Endothelial cell of umbilical vein (primary cell): Measurements from ENCODE around the gene PUS1. TPM values are rescaled to one million over a fixed set of nuclear protein-coding genes. Genes with fewer than 3 reads are reported as not detected.

ENCODE experiments used
- BruUV-seq: library from RNA; stranded (reverse); fragments of 400-500 nt; replicated peaks from 2 replicates; lab custom pipeline; 2021; lab: Mats Ljungman, UMichigan
- CTCF ChIA-PET: fragments of 300-600, 350-600 bp; sonication (Branson Sonifier 250); formaldehyde crosslinking; loops from one replicate; lab custom pipeline; 2021; ENCODE audit warnings: antibody characterized with exemption, inconsistent platforms; lab: Charles Lee
- POLR2A ChIA-PET: fragments of 300-600, 350-600 bp; sonication (Branson Sonifier 250); formaldehyde crosslinking; loops from one replicate; lab custom pipeline; 2021; ENCODE audit warnings: antibody characterized with exemption, inconsistent platforms; lab: Charles Lee
- DNase-seq: peaks from one replicate; pipeline ENCODE4 v3.0.0-alpha.2; 2011; ENCODE audit warnings: low read depth, low spot score
- FAIRE-seq: peaks from 2 replicates; lab custom pipeline; 2011; peaks lifted over from hg19 to GRCh38; lab: Jason Lieb, UNC
- H2AFZ ChIP-seq: 2 replicates; pipeline ENCODE4 v1.6.0; 2012; ENCODE audit warnings: low read depth, low read length, control low read depth, inconsistent platforms
- H3K27ac ChIP-seq: 2 replicates; pipeline ENCODE4 v1.5.1; 2011; ENCODE audit warnings: low read depth, mild to moderate bottlenecking, control low read depth, low read length, moderate library complexity; ENCODE audit not compliant: insufficient read depth
- H3K27me3 ChIP-seq, 2 experiments: 2 replicates each; pipeline versions ENCODE4 v1.6.0 to v1.6.1; 2011; ENCODE audit warnings: low read length in 2 of 2, mixed read lengths in 1 of 2; ENCODE audit not compliant: control insufficient read depth in 2 of 2, insufficient read depth in 2 of 2
- H3K36me3 ChIP-seq, 2 experiments: 2 replicates in 1 of 2; 3 replicates in 1 of 2; pipeline ENCODE4 v1.5.1; 2011; ENCODE audit warnings: low read length in 2 of 2, mild to moderate bottlenecking in 1 of 2, moderate library complexity in 1 of 2; ENCODE audit not compliant: control insufficient read depth in 2 of 2, insufficient read depth in 2 of 2; ENCODE audit errors: extremely low read depth in 1 of 2
- H3K4me1 ChIP-seq: 3 replicates; pipeline ENCODE4 v1.5.1; 2011; ENCODE audit warnings: mild to moderate bottlenecking, low read length; ENCODE audit not compliant: control insufficient read depth, insufficient read depth; ENCODE audit errors: extremely low read depth
- H3K4me2 ChIP-seq: 2 replicates; pipeline ENCODE4 v1.6.1; 2011; ENCODE audit warnings: low read length, control low read depth, mixed read lengths; ENCODE audit not compliant: insufficient read depth
- H3K4me3 ChIP-seq, 3 experiments: fragments of 200-600 bp in 1 of 3; sonication (generic), shearing (Covaris generic) in 1 of 3; replicated peaks in 1 of 3; 2 replicates each; pipeline ENCODE4 v1.5.1; 2011 to 2016; ENCODE audit warnings: control low read depth in 3 of 3, low read length in 3 of 3, mild to moderate bottlenecking in 2 of 3, inconsistent platforms in 1 of 3, low read depth in 1 of 3, moderate library complexity in 1 of 3; ENCODE audit not compliant: insufficient read depth in 1 of 3
- H3K79me2 ChIP-seq: 2 replicates; pipeline ENCODE4 v1.6.0; 2012; ENCODE audit warnings: low read length, inconsistent platforms; ENCODE audit not compliant: control insufficient read depth, insufficient read depth
- H3K9ac ChIP-seq: replicated peaks from 2 replicates; pipeline ENCODE3; 2011; ENCODE audit warnings: low read length, control low read depth; ENCODE audit not compliant: insufficient read depth; ENCODE audit errors: extremely low read depth
- H3K9me1 ChIP-seq: replicated peaks from 3 replicates; pipeline ENCODE4 v1.6.0; 2011; ENCODE audit warnings: mild to moderate bottlenecking, low read length; ENCODE audit not compliant: control insufficient read depth, insufficient read depth; ENCODE audit errors: extremely low read depth
- H3K9me3 ChIP-seq: replicated peaks from 2 replicates; pipeline ENCODE4 v1.5.1; 2012; ENCODE audit warnings: low read length, inconsistent platforms; ENCODE audit not compliant: control insufficient read depth, insufficient read depth
- H4K20me1 ChIP-seq: replicated peaks from 2 replicates; pipeline ENCODE3; 2011; ENCODE audit warnings: mild to moderate bottlenecking, low read length; ENCODE audit not compliant: control insufficient read depth, insufficient read depth; ENCODE audit errors: extremely low read depth
- EZH2 ChIP-seq: IDR thresholded peaks from 2 replicates; pipeline ENCODE4 v1.6.1; 2012; ENCODE audit warnings: borderline replicate concordance, low read depth, mild to moderate bottlenecking, moderate library complexity, low read length, inconsistent platforms; ENCODE audit not compliant: severe bottlenecking
- FOS ChIP-seq: IDR thresholded peaks from 2 replicates; pipeline ENCODE4 v1.6.1; 2011; ENCODE audit warnings: mild to moderate bottlenecking, low read length, moderate library complexity, borderline replicate concordance; ENCODE audit not compliant: insufficient read depth
- GATA2 ChIP-seq: IDR thresholded peaks from 2 replicates; pipeline ENCODE4 v1.7.0; 2011; ENCODE audit warnings: low read depth, mild to moderate bottlenecking, moderate library complexity, mixed read lengths, low read length; ENCODE audit not compliant: insufficient read length, insufficient read depth
- JUN ChIP-seq: IDR thresholded peaks from 2 replicates; pipeline ENCODE4 v1.6.1; 2011; ENCODE audit warnings: borderline replicate concordance, low read depth; ENCODE audit not compliant: insufficient read length, insufficient read depth
- MYC ChIP-seq: IDR thresholded peaks from one replicate; pipeline ENCODE4 v1.6.1; 2011; ENCODE audit warnings: mild to moderate bottlenecking, low read depth, low read length
- POLR2A ChIP-seq: IDR thresholded peaks from 2 replicates; pipeline ENCODE4 v1.6.1; 2012; ENCODE audit warnings: low read depth, mild to moderate bottlenecking, control low read depth, low read length
- POLR2AphosphoS5 ChIP-seq: IDR thresholded peaks from 2 replicates; pipeline ENCODE4 v1.6.1; 2012; ENCODE audit warnings: low read depth, mild to moderate bottlenecking, control low read depth, low read length, moderate library complexity; ENCODE audit not compliant: insufficient read depth
- dilution Hi-C: fragments of 300-500 bp; cut with MboI; formaldehyde crosslinking; loops from one replicate; pipeline ENCODE4 v1.15.0; 2019; ENCODE audit warnings: low sequenced_read_pairs; ENCODE audit not compliant: extremely low pct_ligation_motif_present
- intact Hi-C: fragments of 100-400 bp; cut with micrococcal nuclease; formaldehyde crosslinking; loops from one replicate; pipeline ENCODE4 v1.10.0; 2022
- polyA plus RNA-seq, 4 experiments: library from polyadenylated mRNA; depleted of rRNA in 3 of 4; stranded (reverse) in 3 of 4; unstranded in 1 of 4; fragments of >200 nt; gene quantifications; 2 replicates each; pipeline versions ENCODE4 v1.2.1 to v1.2.3, GENCODE V29; 2011 to 2012; ENCODE audit warnings: missing spikeins in 1 of 4
- total RNA-seq: library from RNA; stranded (reverse); gene quantifications from 2 replicates; pipeline ENCODE4 v1.2.3, GENCODE V29; 2021
- TF ChIP-seq, protein P1 (sequence below): IDR thresholded peaks from 2 replicates; pipeline ENCODE4 v1.6.1; 2011; ENCODE audit not compliant: insufficient read depth, insufficient read length
- TF ChIP-seq, protein P2 (sequence below), 2 donors: IDR thresholded peaks; 1 replicate in 1 of 2; 2 replicates in 1 of 2; pipeline ENCODE4 v1.5.1; 2011; ENCODE audit warnings: low read length in 2 of 2, mild to moderate bottlenecking in 2 of 2, moderate library complexity in 2 of 2, control low read depth in 1 of 2, inconsistent platforms in 1 of 2, low read depth in 1 of 2; ENCODE audit not compliant: insufficient read depth in 1 of 2; ENCODE audit errors: extremely low read depth in 1 of 2

The PUS1 gene
- total and polyA plus RNA-seq, 2 donors (not counting 3 experiments of a cell fraction or from before 2014, with no cell fraction given) = 33.9 to 52.2 TPM

DNA sequence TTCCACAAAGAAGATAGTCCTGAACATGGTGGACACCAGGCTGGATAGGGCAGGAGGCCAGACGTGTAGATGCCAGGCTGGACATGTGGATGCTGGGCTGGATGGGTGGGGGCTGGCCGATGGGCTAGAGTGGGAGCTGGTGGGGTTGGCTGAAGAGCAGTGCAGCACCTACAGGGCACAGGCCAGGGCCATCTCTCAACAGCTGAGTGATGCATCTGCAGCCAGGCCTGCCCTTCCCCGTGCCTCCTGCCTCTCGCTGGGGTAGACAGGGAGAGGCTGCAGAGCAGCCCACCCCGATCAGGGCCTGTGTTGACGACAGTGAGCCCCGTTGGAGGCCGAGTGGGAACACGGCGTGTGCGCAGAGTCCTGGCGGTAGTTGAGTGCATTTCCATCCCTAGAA is 59.9 kb downstream of the PUS1 start:
- Histone ChIP-seq H4K20me1 (no peaks in the 10 kb centered on the region), H3K27ac (no peak overlapping the region), H3K4me1 (no peaks in the 10 kb centered on the region), H3K4me3 (no peak overlapping the region), H2AFZ (no peak overlapping the region), H3K9me1 (no peaks in the 10 kb centered on the region), H3K27me3 (no peaks in the 10 kb centered on the region), H3K9ac (no peak overlapping the region), H3K9me3 (no peaks in the 10 kb centered on the region), H3K36me3 (peaks cover 20 to 44% of the 10 kb centered on the region in 2 experiments), H3K79me2 (no peaks in the 10 kb centered on the region), H3K4me2 (no peak overlapping the region)
- no peak for FAIRE-seq
- no TSS peak for BruUV-seq
- dilution Hi-C loops = no loop called here
- intact Hi-C loops = no loop called here
- TF ChIP-seq JUN = no peak
- TF ChIP-seq, protein P1, sequence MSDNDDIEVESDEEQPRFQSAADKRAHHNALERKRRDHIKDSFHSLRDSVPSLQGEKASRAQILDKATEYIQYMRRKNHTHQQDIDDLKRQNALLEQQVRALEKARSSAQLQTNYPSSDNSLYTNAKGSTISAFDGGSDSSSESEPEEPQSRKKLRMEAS = no peak
- no peak for TF ChIP-seq POLR2A
- no peak for TF ChIP-seq POLR2AphosphoS5
- TF ChIP-seq GATA2 = no peak
- no peak for TF ChIP-seq MYC
- TF ChIP-seq EZH2 = no peak
- TF ChIP-seq FOS = no peak
- TF ChIP-seq, protein P2, sequence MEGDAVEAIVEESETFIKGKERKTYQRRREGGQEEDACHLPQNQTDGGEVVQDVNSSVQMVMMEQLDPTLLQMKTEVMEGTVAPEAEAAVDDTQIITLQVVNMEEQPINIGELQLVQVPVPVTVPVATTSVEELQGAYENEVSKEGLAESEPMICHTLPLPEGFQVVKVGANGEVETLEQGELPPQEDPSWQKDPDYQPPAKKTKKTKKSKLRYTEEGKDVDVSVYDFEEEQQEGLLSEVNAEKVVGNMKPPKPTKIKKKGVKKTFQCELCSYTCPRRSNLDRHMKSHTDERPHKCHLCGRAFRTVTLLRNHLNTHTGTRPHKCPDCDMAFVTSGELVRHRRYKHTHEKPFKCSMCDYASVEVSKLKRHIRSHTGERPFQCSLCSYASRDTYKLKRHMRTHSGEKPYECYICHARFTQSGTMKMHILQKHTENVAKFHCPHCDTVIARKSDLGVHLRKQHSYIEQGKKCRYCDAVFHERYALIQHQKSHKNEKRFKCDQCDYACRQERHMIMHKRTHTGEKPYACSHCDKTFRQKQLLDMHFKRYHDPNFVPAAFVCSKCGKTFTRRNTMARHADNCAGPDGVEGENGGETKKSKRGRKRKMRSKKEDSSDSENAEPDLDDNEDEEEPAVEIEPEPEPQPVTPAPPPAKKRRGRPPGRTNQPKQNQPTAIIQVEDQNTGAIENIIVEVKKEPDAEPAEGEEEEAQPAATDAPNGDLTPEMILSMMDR (IDR thresholded peaks at IDR 0.05; ENCODE audit: extremely low read depth in 1 of 2, insufficient read depth in 1 of 2, low read depth in 1 of 2, low read length in 2 of 2) = no peak
- ChIA-PET POLR2A (no interaction called here), CTCF (interaction anchor here (0.8 to 2.0 kb wide), 4 partner anchors 9 to 138 kb away, joined by 3 to 6 read pairs (median 3); no protein-coding TSS in a partner anchor)
- no peak for DNase-seq
